Stimulated activated CD4-positive, alpha-beta T cell treated with anti-CD3 and anti-CD28 coated beads, Interleukin-15, amount 100 ng/mL, for 48 hours (primary cell): ENCODE results near the gene SUN5.

Experiments used
- DNase-seq, 2 donors: peaks; one replicate each; pipeline ENCODE4 v3.0.0-alpha.2; 2020; ENCODE audit warnings: low read depth in 2 of 2

The SUN5 gene

DNA sequence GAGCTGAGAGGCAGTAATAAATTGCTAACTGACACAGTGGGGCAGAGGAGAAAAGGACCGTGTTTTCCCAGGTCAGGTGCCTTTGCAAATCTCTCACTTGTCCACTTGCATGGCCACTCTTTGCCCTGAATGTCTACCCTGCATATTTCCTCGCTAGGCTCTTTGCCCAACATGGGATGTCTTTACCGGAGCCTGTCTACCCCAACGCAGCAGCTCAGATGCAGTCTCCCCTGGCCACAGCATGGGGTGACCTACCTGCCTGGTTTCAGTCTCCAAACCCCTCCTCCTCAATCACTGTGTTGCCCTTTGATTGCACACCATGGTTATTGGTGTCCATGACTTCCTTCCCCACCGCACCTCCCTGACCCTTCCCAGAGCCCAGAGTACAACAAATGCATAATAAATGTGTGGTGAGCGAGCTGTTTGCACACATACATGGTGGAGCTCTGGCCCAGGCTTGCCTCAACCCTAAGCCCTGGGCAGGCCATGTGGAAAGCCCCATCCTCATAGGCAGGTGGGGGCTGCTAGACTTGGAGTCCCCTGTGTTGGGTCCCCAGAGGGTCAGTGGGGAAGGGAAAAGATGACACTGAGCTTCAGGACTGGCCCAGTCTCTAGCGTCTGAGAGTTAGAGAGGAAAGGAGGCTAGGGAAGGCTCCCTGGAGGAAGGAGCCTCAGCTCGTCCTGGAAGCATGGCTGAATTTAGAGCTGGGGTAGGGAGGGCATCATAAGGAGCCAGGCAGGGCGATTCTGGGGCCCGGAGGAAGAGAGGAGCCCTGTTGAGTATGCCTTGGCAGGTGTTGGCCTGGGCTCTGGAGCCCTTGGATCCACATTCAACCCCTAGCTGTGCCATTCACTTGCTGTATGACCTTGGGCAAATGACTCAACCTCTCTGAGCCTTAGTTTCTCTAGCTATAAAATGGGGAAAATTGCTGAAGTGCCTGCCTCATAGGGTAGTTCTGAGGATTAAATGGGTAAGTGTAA lies 22.8 kb upstream of the SUN5 start:
- no peak for DNase-seq

DNA sequence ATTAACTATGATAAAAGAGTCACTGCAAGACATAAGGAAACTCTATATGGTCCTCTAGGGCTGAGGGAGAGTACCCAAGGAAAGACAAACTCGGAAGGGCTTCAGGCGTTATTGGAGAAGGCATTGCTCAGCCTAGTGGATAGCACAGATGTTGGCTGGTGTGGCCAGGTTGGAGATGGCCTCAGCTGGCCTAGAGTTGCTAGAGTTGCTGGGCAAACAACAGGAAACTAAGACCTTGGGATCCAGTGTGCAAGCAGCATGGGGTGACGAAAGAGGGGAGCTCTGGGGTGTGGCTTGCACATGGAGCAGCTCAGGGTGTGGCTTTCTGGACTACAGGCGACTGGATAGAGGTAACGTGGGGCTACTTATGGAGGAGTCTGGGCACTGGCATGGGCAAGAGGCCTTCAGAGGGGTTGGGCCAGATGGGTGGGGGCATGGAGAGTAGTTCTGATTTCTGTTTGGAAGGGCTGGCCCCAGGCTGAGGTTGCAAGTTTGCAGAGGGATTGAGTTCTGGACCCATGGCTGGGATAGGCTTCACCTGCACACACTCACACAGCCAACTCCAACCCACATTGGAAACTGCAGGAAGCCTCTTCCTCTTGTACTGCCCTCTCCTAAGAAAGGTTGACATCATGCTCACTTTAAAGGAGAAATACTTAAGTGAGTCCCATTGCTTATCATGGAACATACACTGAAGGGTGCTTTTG lies 22.0 kb upstream of the SUN5 start:
- no peak for DNase-seq

DNA sequence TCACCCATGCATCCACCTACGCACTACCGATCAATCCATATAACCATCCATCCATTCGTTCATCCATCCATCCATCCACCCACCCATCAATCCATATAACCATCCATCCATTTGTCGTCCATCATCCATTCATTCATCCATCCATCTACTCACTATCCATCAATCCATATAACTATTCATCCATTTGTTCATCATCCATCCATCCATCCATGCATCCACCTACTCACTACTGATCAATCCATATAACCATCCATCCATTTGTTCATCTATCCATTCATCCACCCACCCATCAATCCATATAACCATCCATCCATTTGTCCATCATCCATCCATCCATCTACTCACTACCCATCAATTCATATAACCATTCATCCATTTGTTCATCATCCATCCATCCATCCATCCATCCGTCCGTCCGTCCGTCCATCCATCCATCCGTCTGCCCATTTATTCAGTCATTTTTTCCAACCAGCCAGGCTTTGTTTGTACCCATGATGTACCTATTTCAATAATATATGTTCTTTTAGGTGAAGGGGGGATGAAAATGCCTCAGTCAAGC lies 21.2 kb upstream of the SUN5 start:
- no peak for DNase-seq

DNA sequence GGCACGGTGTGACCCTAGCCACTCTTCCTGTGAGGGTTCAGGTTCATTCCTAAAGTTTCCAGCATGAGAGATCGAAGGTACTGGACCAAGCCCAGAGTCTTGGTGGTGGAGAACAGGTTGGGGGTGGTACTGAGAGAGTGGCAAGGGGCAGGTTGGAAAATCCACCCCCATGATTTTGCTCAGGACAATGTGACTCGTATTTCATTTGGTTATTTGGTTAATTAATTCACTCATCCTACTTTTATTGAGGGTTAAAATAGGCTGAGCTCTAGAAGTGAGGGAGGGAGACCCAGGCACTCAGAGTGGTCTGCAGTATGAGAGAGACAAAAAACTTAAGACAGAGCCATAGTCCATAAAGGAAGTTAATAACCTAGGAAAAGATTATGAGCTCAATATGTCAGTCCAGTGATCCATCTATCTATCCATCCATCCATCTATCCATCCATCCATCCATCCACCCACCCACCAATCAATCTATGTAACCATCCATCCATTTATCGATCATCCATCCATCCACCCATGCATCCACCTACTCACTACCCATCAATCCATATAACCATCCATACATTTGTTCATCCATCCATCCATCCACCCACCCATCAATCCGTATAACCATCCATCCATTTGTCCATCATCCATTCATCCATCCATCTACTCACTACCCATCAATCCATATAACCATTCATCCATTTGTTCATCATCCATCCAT lies 20.5 kb upstream of the SUN5 start:
- DNase-seq, result no peak

DNA sequence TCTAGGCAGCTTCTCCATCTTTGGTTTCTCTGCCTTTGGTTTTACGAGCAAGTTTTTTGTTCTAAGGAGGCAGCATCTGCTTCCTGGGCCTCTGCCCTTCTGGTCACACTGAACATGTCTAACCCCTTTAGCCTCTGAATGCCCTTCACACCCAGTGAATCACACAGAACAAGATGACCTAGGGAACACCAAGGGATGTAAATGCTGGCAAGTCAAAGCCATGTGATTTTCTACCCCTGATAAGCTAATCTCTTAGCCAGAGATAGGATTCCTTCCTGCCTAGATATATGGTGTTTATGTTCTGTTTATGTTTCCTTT lies 20.0 kb upstream of the SUN5 start:
- no peak for DNase-seq

DNA sequence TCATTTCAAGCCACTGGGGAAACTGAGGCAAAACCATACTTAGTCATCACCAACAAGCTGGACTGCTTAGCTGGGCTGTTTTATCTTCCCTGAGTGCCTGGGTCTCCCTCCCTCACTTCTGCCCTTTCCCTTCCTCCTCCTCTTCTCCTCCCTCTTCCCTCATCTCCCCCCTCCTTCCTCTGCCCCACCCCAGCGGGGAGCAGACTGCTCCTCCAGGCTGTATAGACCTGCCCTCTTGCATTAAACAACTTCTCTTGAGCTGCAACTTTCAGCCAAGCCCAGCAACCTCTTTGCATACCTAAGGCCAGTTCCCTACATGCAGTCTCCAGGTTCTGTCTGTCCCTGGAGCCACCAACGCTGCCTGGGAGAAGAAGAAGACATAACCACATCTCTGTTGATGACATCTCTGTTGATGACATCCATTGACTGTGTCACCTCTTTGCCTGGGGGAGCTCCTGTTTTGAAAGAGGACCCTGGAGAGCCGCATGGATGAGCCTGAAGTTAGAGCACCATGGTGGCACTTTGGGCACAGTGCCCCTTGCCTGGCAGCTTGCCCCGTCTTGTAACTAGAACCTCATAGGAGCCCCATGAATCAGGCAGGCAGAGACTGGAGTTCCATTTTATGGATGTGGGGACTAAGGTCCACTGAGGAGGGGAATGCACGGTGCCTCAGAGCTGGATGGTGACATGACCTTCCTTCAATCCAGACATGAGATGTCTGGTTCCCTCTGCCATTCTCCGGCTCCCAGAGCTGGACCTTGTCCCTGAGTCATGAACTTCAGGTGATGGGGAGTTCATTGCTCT lies 19.4 kb upstream of the SUN5 start:
- no peak for DNase-seq

DNA sequence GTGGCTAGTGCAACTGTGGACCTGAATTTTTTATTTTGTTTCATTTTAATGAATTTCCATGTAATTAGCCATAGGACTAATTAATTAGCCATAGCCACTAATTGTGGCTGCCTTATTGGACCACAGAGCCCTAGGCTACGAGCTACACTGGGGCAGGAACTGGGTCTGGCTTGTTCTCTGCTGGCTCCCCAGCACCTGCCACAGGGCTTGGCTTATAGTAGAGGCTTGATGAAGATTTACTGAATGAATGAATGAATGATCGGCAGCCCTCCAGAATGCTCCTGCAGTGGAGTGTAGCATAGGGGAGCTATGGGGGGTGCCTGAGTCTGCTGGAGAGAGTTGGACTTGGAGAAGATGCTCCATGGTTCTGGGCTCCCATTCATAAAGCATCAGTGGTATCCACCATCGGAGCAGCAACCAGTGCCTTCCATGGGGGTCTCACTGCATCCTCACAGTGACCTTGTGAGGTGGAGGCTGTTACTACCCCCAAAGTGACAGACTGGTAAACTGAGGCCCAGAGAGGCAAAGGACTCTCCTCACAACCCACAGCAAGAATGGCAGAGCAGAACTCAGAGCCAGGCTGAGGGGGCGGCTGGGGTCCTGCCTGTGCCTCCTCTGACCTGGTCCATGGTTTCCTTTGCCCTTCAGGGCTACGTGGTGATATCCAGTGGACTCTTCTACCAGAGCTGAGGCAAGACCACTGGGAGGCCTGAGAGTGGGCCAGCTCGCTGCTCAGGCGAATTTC lies 18.6 kb upstream of the SUN5 start:
- no peak for DNase-seq

DNA sequence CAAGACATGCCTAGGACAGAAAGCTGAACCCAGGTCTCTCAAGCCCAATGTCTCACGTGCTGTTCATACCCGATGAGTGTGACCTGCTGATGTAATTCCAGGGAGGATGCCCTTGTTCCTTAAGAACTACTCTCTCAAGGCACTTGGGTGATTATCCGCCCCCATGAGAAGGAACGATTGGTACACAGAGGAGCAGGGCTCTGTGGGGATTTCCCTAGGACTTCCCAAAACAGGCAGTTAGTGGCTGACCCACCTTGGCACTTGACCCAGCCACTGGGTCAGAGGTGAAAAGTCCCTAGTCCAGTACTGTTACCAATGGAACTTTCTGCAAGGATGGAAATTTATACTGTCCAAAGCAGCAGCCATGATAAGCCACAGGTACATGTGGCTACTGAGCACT lies 18.1 kb upstream of the SUN5 start:
- DNase-seq, result no peak

DNA sequence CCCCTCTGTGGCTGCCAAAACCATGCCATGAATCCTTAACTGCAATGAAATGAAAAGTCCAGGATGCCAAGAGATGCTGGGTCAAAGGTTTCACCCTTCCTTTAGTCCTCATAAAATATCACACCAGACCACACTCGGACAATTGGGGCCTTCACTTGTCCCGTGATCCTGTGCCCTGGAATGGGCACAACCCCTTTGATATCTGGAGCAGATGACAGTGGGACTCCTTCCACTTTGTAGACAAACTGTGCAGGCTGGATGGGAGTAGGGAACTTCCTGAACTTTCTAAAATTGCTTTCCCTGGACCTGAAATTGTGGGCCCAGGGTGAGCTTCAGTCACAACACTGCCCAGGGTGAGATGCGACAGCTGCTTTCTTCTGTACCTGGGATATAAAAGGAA lies 17.6 kb upstream of the SUN5 start:
- no peak for DNase-seq

DNA sequence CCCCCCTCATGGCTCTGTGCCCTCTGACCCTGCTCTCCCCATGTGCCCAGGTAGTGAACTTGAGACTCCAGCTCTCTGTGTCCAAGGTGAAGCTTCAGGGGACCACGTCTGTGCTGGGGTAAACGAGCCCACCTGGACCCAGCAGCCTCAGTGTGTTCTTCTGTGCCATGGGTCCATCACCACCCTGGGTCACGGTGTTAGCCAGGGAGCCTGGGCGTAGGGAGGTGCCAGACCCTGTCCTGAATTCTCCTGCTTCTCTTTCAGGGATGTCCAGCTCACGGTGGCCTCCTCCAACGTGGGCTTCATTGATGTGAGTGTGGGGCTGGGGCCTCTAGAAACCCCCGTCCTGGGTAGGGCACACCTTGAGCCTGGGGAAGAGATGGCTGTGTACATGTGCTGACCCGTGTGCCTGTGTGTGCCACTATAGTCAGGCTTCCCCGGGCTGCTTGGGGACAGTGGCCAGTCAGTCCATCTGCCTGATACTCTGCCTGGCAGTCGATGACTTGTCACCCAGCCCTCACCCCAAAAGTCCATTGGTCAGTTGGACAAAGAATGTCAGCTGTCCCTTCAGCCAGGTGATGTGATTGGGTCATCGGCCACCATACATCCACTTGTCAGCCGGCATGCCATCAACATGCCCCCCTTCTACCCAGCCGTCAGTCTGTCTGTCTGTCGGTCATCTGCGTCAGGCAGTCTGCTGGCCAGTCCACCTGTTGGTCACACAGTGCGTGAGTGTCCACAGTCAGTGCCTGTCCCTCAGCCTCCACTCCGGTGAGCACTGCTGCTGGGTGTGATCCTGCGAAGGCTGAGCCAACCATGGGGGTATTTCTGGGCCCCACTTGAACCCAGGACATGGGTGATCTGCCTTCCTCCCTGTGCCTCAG lies 16.3 kb upstream of the SUN5 start:
- no peak for DNase-seq

DNA sequence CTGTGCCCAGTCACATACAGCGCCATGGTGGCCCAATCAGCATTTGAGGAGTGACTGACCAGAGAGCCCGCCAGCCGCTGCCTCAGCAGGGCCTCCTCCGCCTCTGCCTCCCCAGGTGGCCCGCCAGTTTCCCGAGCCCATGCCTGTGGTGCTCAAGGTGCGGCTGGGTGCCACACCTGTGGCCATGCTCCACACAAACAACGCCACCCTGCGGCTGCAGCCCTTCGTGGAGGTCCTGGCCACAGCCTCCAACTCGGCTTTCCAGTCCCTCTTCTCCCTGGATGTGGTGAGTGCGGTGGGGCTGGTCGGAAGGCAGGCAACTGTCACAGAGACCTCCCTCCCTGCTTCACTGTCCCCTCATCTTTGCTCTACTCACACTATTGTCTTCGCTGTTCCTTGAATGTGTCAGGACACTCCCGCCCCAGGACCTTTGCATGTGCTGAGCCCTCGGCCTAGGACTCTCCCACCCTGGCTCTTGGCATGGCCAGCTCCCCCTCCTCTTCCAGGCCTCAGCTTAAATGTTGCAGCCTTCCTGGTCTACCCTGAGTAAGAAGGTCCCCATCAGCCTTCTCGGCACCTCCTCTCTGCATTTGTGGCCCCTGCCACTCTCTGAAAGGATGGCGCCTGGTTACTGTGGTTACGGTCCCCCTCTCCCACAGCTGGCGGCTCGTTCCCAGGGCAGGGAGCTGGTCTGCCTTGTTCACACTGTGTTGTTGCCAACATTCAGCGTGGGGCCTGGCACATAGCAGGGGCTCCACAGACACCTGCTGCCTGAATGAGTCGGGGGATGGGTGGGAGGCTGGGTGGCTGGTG lies 15.4 kb upstream of the SUN5 start:
- no peak for DNase-seq

DNA sequence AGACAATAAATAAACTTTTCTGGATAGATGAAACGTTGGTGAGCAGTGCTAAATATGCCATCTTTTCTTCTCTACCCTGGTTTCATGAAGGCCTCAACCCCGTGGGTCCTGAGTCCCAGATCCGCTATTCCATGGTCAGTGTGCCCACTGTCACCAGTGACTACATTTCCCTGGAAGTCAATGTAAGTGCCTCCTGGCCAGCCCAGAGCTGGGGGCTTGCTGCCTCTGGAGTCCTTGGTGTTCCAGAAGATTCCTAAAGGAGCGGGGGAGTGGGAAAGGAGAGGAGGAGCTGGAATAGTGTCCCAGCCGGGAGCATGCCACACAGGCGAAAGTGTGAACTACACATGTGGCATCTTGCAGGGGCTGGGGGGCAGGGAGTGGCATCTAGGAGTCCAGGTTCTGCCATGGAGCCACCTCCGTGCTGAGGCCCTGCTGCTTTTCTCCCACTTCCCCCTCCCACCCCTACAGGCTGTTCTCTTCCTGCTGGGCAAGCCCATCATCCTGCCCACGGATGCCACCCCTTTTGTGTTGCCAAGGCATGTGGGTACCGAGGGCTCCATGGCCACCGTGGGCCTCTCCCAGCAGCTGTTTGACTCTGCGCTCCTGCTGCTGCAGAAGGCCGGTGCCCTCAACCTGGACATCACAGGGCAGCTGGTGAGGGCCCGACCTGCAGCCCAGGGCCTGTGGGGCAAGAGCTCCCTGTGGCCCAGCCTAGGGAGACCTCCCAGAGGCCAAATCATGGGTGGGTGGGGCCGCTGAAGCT lies 14.1 kb upstream of the SUN5 start:
- DNase-seq, result no peak

DNA sequence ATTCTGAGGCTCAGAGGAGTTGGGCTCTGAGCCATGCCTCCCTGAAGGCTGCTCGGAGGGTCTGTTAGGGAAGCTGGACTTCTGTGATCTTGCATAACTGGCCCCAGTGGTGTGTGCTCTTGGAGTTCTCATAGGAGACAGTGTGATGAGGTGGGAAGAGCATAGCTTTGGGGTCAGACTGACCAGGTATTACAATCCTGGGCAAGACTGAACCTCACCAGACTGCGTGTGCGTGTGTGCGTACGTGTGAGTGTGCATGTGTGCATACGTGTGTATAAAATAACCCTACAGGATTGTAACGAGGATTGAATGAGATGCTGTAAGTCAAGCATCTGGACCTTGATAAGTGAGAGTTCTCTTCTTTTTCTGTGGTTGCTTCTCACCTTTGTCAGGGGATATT lies 13.3 kb upstream of the SUN5 start:
- DNase-seq, result no peak

DNA sequence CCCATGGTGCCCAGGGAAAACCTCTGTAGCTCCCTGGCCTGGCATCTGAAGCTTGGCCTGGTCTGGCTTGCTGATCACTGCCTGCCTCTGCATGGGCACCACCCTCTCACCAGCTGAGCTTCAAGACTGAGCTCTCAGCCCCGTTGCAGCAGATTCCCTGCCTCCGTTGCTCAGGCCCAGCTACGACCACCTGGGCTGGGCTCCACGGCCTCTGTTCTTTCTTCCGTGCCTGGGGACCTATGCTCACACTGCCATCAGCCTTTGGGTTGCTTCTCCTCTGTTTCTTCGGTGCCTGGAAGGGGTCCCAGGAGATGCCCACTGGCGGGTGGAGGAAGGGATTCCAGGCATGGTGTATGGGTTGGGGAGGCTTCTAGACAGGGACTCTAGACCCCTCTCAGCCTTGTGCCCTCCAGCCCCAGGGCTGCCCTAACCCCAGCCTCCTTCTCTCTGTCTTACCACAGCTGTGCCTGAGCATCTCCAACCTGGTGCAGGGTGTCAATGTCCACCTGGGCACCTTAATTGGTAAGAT lies 12.4 kb upstream of the SUN5 start:
- no peak for DNase-seq

DNA sequence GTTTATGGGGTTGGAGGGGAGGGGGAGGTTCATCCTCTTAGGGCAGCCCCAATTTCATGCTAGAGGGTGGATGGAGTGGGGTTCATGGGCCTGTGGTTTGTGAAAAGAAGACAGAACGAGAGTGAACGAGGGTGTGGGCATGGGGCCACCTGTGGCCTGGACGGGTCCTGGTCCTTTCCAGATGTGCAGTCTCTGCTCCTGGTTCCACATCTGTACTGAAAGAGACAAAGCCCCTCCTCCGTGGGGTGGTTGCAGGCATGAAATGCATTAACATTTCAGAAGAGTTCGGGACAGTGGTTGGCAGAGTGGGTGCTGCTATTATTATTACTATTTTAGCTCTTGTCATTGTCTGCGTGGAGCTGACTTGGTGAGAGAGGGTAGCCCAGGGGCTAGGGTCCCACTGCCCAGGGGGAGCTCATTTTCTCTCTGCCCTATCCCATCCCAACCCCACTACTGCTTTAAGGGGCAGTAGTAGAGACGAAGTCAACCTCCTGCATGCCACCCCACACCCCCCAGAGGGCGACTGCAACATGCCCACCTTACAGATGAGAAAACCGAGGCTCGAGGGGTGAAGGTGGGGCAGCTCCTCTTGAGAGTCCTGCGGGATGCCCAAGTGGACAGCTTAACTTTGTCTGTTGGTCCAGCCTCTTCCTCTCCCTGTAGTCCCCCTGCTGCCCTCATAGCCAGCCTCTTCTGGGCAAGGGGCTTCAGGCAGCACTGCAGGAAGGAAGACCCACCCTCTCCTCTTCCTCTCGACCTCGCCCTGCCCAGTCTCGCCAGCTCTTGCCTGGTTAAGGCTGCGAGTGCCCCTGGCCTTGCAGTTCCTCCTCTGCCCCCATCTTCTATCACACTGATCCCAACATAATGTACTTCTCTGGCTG lies 11.7 kb upstream of the SUN5 start:
- no peak for DNase-seq

DNA sequence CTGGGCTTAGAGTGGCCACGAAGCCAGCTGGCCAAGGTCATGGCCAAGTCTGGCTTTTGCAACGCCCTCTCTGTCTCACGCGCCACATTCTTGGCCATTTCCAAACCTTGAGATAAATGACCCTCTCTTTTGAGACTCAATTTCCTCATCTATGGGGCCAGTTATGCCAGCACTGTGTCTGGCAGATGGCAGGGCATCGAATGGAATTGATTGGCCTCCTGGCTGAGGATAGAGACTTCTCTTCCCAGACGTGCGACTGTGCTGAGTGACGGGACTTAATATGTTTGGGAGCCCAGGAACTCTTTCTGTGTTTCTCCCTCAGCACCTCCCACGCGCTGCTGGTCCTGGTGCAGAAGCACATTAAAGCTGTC lies 10.9 kb upstream of the SUN5 start:
- DNase-seq, result no peak
